ENCODE data around the gene KLHL29.

Gene KLHL29

DNA sequence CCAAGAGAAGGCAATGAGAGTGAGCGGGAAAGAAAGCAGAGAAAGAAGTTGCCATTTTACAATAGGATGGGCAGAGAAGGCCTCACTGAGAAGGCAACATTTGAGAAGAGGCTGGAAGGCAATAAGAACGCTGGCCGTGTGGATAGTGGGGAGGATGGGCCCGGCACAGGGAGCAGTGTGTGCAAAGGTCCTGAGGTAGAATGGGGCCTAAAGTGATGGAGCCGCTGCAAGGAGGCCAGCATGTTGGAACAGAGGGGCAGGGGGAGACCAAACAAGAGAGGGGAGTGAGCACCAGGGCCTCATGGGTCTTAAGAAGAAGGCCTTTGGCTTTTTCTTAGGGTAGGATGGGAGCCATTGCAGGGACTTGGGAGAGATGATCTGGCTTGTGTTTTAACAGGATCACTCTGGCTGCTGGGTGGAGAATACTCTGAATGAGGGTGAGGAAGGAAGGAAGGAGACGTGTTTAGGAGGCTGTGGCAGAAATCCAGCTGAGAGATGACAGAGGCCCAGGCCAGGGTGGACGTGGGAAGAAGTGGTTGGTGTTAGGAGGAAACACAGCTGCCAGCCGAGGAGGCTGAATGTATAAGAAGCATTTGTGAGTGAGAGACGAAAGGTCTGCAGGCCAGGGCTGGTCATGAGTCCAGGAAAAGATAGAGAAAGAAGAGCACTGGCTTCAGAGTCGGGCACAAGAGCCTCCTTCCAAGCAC, 159.8 kb downstream of the KLHL29 start:
- H3K9me3 Mint-ChIP-seq = no peaks in the 10 kb centered on the region
- no peaks in the 10 kb centered on the region for H3K4me1 Mint-ChIP-seq
- H3K27me3 Mint-ChIP-seq = peaks cover 8% of the 10 kb centered on the region
- no peak for ATAC-seq
- no peak overlapping the region for H3K27ac Mint-ChIP-seq
- H3K4me3 Mint-ChIP-seq = no peak overlapping the region
- no peaks in the 10 kb centered on the region for H3K36me3 Mint-ChIP-seq

DNA sequence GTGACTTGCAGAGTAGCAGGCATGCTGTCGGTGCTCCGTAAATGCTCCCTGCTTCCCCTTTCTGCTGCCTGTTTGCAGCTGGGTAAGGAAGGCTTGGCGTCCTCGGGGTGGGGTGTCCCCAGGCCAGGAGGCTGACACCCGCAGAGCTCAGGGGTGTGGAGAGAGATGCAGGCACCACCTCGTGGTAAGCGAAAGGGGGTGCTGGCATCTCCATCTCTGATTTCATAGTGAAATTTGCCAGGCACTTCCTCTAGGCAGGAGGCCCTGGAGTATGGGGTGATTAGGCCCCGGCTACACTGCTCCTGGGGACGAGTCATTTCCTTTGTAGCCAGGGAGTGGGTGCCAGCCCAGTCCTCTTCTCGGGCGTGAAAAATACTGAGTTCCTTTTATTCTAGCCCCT, 160.4 kb downstream of the KLHL29 start:
- Mint-ChIP-seq H3K9me3 (no peaks in the 10 kb centered on the region), H3K4me3 (no peak overlapping the region), H3K27me3 (peaks cover 8% of the 10 kb centered on the region), H3K27ac (no peak overlapping the region), H3K4me1 (no peaks in the 10 kb centered on the region), H3K36me3 (no peaks in the 10 kb centered on the region)
- no peak for ATAC-seq

DNA sequence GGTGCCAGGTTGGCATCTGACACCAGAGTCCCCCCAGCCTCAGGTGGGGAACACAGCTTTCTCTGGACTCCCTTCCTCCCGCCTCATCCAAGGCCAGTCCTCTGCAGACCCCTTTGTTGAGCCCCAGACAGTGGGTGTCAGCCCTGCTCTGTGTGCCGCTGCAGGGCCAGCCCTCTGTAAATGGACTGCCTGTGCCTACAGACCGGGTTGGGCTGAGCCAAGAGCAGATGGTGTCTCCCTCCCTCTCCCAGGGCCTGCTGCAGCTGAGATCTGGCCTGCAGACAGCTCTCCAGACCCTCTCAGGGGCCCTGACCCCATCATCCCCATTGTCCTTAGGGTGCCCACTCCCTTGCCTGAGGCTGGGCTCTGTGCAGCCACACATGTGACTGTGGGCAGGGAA, 160.8 kb downstream of the KLHL29 start:
- H3K4me1 Mint-ChIP-seq = no peaks in the 10 kb centered on the region
- H3K27ac Mint-ChIP-seq = no peak overlapping the region
- no peak overlapping the region for H3K4me3 Mint-ChIP-seq
- ATAC-seq = no peak
- H3K9me3 Mint-ChIP-seq = no peaks in the 10 kb centered on the region
- H3K36me3 Mint-ChIP-seq = no peaks in the 10 kb centered on the region
- H3K27me3 Mint-ChIP-seq = peaks cover 8% of the 10 kb centered on the region

DNA sequence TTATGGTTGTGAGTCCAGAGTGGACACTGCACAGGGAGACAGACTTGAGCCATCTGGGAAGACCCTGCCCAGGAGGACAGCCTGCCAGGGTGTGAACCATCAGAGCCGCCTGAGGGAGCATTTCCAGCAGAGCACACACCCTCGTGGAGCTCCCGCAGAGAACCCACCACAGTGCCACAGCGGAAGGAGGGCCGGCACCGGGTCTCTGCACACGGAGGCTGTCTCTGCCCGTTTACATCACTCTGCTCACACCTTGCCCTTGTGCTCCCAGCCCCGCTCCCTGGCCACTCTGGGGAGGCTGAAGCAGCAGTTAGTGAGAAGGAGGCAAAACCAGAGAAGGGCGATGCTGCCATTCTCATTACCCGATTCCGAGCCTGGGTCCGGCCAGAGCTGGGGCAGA, 161.9 kb downstream of the KLHL29 start:
- Mint-ChIP-seq H3K27me3 (peaks cover 8% of the 10 kb centered on the region), H3K4me3 (no peak overlapping the region), H3K36me3 (no peaks in the 10 kb centered on the region), H3K9me3 (no peaks in the 10 kb centered on the region), H3K27ac (no peak overlapping the region), H3K4me1 (no peaks in the 10 kb centered on the region)
- no peak for ATAC-seq

DNA sequence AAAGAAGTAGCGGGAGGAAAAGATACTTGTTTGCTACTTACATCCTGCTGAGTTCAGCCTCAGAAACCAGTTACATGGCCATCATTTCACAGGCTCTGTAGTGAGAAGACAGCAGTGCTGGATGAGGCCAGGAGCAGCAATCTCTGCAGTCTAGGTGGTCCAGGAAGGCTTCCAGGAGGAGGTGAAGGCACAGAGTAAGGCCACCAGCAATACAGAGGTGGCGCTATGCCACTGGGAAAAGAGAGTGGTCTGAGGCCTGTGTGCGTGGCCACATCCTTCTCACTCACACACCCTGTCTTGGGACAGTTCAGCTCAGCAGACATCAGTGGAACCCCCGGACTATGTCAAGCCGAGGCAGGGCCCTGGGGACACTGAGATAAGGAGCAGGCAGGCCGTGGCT, 162.7 kb downstream of the KLHL29 start:
- peaks cover 8% of the 10 kb centered on the region for H3K27me3 Mint-ChIP-seq
- no peak overlapping the region for H3K27ac Mint-ChIP-seq
- no peaks in the 10 kb centered on the region for H3K4me1 Mint-ChIP-seq
- H3K4me3 Mint-ChIP-seq = no peak overlapping the region
- H3K9me3 Mint-ChIP-seq = no peaks in the 10 kb centered on the region
- no peak for ATAC-seq
- no peaks in the 10 kb centered on the region for H3K36me3 Mint-ChIP-seq

DNA sequence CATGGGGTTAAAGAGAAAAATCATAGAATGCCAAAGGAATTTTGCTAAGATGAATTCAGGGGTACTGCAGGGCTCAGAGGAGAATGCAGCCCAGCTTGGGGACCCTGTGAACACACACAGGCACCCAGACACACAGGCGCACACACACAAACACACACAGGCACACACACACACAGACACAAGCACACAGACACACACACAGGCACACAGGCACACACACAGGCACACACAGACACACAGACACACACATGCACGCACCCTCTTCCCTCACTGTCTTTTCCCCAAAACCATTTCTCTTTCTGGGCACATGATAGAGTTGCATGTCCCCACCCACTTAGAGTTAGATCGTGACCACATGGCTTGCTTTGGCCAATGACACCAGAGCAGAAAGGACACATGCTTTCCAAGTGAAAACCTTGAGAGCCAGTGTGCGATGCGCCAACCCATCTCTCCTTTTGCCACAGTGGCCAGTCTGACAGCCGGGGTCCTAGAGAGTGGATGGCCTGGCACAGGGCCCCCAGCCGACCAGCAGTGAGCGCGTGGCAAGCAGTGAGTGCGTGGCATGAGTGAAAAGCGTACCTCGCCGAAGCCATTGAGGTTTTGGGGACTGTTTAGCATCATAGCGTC, 163.3 kb downstream of the KLHL29 start:
- H3K27ac Mint-ChIP-seq = no peak overlapping the region
- ATAC-seq = no peak

DNA sequence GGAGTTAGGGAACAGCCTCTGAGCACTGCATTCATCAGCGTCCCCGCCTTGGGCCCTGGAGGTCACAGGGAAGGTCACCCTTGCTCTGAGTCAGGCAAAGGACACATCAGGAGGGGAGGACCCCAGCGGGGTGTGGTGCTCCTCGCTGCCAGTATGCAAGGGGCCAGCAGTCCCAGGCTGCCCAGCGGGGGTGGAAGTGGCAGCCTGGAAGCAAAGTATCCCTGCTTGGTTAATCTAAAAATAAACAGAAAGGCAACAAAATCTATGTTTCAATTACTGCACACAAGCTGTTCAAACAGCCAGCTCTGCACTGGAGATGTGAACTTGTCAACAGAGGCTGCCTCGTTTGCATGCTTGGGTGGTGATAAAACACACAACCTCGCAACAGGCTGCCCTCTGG, 164.1 kb downstream of the KLHL29 start:
- no peak for ATAC-seq
- no peak overlapping the region for H3K4me3 Mint-ChIP-seq
- no peaks in the 10 kb centered on the region for H3K9me3 Mint-ChIP-seq
- H3K36me3 Mint-ChIP-seq = no peaks in the 10 kb centered on the region
- H3K27me3 Mint-ChIP-seq = peaks cover 7% of the 10 kb centered on the region
- H3K4me1 Mint-ChIP-seq = no peaks in the 10 kb centered on the region
- no peak overlapping the region for H3K27ac Mint-ChIP-seq

More for the DNA sequence above, 163.3 kb downstream of the KLHL29 start:
- H3K4me3 Mint-ChIP-seq = no peak overlapping the region
- no peaks in the 10 kb centered on the region for H3K9me3 Mint-ChIP-seq
- H3K4me1 Mint-ChIP-seq = no peaks in the 10 kb centered on the region
- peaks cover 8% of the 10 kb centered on the region for H3K27me3 Mint-ChIP-seq
- no peaks in the 10 kb centered on the region for H3K36me3 Mint-ChIP-seq

DNA sequence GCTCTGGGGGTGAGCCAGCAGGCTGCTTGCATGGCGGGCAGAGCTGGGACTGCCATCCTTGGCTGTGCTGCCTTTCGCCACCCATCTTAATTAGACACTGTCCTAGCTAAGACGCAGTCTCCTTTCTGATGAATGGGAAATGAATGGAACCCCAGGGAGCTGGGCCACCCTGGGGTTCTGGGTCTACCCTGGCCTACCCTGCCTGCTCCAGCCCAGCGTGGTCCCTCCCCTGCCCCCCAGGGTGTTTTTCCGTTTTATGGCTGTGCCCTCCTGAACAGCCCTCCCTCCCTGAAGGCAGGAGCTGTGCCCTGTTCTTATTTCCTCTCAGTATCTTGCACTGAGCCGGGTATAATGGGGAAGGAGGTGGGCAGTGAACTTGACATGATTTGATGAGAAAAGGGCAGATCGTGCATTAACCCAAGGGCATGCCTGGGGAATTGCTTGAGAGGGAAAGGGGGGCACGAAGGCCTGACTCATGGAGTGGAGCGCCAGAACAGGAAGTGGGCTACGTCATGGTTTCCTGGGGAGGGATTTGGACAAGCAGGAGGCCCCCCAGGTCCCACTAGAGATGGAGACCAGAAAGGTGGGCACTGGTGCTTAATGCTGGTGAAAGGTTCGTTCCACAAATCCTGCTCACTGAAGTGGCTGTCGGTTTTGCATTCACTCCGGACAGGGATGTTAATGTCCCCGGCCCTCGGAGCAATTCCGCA, 165.0 kb downstream of the KLHL29 start:
- H3K27me3 Mint-ChIP-seq = no peaks in the 10 kb centered on the region
- H3K27ac Mint-ChIP-seq = no peak overlapping the region
- no peaks in the 10 kb centered on the region for H3K9me3 Mint-ChIP-seq
- no peak overlapping the region for H3K4me3 Mint-ChIP-seq
- H3K4me1 Mint-ChIP-seq = no peaks in the 10 kb centered on the region
- no peaks in the 10 kb centered on the region for H3K36me3 Mint-ChIP-seq
- ATAC-seq = no peak

DNA sequence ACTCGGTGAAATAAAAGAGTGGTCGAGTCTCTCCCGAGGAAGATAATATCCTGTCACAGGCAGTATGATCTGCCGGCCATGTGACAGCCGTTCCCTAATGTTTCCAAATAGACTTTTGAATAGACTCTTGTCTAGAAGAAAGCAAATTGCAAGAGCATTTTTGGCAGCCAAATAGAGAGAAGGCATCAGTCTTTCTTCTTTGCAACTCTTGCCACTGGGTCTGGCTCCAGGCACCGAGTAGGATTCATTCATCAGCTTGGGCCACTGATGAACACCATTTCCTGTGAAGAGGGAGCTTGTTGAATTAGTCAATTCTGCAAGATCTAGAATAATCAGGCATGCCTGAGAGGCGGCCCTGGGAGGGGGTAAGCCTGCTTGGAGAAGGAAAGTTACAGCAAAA, 165.6 kb downstream of the KLHL29 start:
- no peaks in the 10 kb centered on the region for H3K4me1 Mint-ChIP-seq
- no peaks in the 10 kb centered on the region for H3K27me3 Mint-ChIP-seq
- H3K27ac Mint-ChIP-seq = no peak overlapping the region
- no peak for ATAC-seq
- H3K36me3 Mint-ChIP-seq = no peaks in the 10 kb centered on the region
- H3K4me3 Mint-ChIP-seq = no peak overlapping the region
- no peaks in the 10 kb centered on the region for H3K9me3 Mint-ChIP-seq

DNA sequence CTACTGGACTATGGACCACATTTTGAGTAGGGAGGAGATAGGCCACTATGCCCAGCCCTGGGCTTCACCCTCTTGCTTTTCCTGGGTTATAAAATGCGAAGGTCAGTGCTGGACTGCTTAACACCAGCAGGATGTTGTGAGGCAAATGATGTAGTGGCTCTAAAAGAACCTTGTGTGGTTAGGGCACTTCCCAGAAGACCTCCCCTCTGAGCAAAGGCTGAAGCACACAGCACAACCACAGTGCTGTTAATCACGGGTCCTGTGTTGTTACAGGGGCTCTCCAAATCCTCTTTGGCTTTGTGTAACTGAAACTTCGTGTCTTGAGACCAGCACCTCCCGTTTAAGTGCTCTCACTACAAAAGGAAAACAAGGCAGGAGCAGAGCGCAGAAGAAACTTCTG, 166.9 kb downstream of the KLHL29 start:
- Mint-ChIP-seq H3K27me3 (no peaks in the 10 kb centered on the region), H3K4me3 (no peak overlapping the region), H3K36me3 (no peaks in the 10 kb centered on the region), H3K27ac (no peak overlapping the region), H3K9me3 (no peaks in the 10 kb centered on the region), H3K4me1 (no peaks in the 10 kb centered on the region)
- ATAC-seq = no peak

DNA sequence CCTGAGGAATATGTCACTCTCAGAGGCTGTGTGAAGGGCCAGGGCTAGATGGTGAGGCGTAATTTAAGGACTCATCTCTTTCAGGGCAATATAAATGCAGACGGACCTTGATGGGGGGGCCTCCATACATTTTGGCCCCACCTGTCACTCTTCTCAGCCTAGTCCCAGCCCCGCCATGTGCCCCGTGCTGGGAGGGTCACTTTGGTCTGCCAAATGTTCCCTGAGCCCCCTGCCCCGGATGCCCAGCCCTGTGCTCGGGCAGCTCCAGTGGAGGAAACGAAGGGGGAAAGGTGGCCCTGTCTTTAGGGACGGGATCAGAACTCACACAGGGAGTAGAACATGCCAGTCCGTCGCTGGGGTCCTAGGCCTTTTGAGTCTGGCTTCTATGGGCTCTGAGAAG, 168.6 kb downstream of the KLHL29 start:
- no peaks in the 10 kb centered on the region for H3K4me1 Mint-ChIP-seq
- H3K27ac Mint-ChIP-seq = no peak overlapping the region
- H3K36me3 Mint-ChIP-seq = no peaks in the 10 kb centered on the region
- no peaks in the 10 kb centered on the region for H3K9me3 Mint-ChIP-seq
- no peaks in the 10 kb centered on the region for H3K27me3 Mint-ChIP-seq
- no peak overlapping the region for H3K4me3 Mint-ChIP-seq
- no peak for ATAC-seq

DNA sequence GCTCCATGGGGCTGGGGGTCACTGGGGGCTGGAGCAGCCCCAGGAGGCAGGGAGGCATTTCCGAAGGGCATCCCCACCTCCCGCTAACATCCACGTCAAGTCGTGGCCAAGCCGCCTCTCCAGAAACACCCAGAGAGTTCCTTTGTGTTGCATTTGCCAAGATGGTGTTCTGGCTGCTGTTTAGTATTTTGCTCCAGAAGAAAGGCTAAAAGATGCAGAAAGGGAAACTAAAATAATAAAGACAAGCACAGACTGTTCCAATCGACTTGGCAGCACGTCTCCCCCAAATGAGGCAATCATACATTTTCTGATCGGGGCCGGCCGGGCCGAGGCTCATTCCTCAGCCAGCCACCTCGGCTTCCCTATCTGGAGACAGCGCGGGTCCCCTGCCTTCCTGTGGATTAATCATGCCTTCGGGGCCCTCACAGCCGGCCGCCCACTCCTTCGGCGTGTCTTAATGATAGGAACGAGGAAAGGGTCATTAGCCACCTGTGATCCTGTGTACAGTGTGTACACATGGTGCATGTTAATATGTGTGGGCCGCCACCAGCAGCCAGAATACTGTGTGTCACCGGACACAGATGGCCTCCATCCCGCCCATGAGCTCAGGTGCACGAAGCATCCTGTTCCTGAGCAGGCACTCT, 169.2 kb downstream of the KLHL29 start:
- ATAC-seq = no peak
- no peak overlapping the region for H3K4me3 Mint-ChIP-seq
- H3K4me1 Mint-ChIP-seq = no peaks in the 10 kb centered on the region
- H3K36me3 Mint-ChIP-seq = no peaks in the 10 kb centered on the region
- no peaks in the 10 kb centered on the region for H3K9me3 Mint-ChIP-seq
- no peaks in the 10 kb centered on the region for H3K27me3 Mint-ChIP-seq
- H3K27ac Mint-ChIP-seq = no peak overlapping the region

DNA sequence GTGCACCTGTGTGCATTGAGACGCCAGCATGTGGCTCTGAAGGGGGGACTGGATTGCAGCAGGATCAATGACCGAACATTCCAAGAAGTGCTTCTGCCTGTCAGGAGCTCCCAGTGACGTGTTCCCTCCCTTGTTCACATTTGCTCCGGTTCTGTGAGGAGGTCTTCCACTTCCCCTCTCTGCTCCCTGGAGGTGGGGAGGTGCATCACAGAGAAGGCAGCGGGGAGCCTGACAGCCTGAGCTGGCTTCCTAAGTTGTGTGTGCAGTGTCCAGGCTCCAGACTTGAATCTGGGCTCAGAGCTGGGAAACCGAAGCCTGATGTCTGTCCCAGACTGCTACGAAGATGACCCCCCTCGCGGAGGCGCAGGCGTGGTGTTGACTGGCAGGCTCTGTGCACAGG, 171.0 kb downstream of the KLHL29 start:
- Mint-ChIP-seq H3K36me3 (no peaks in the 10 kb centered on the region), H3K4me1 (no peaks in the 10 kb centered on the region), H3K27me3 (no peaks in the 10 kb centered on the region), H3K4me3 (no peak overlapping the region), H3K27ac (no peak overlapping the region), H3K9me3 (no peaks in the 10 kb centered on the region)
- no peak for ATAC-seq

DNA sequence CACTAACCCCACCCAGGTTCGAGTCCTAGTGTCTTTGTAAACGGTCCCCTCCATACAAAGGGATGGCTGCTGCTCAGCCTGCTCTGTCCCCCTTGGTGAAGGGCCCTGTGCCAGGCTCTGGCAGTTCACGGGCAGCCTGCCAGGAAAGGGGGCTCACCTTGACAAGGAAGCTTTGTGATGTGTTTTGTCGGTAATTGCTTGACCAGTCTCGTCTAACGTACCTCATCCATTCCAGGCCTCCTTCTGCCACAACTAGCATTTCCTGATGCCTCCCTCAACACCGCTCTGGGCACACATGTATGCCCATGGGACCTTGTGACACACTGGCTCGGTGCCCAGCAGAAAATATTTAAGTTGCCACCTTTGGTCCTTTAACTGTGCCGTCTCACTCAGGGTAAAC, 171.9 kb downstream of the KLHL29 start:
- no peak for ATAC-seq
- Mint-ChIP-seq H3K9me3 (no peaks in the 10 kb centered on the region), H3K4me3 (no peak overlapping the region), H3K4me1 (no peaks in the 10 kb centered on the region), H3K27me3 (no peaks in the 10 kb centered on the region), H3K27ac (no peak overlapping the region), H3K36me3 (no peaks in the 10 kb centered on the region)

DNA sequence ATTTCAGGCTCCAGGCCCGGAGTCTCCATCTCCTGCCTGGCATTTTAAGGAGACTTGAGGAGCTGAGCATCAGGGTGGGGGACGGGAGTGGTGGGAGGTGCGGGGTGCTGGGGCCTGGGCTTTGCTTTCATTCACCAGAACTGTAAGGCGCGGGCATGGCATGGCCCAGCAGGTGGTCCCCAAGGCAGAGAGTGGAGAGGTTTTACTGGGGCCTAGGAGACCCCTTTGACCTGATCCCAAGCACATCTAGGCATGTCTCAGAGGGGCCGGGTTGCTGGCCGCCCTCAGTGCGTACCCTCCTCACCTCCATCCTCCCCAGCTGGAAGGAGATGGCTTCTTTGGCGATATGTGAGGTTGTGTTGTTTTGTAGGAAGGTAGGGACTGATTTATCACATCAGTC, 172.5 kb downstream of the KLHL29 start:
- no peak overlapping the region for H3K4me3 Mint-ChIP-seq
- H3K27me3 Mint-ChIP-seq = no peaks in the 10 kb centered on the region
- no peaks in the 10 kb centered on the region for H3K9me3 Mint-ChIP-seq
- no peaks in the 10 kb centered on the region for H3K4me1 Mint-ChIP-seq
- ATAC-seq = no peak
- H3K36me3 Mint-ChIP-seq = no peaks in the 10 kb centered on the region
- H3K27ac Mint-ChIP-seq = no peak overlapping the region

Measured in stimulated activated memory B cell treated with anti-CD40 and anti-IgM and Interleukin-4, amounts not matched to agents 10 μg/mL and 1 μg/mL and 100 μg/mL, for 72 hours (primary cell).